Kidney epithelial cell (primary cell): ENCODE measurements around the gene EZH1. TPM values are rescaled to one million over a fixed set of nuclear protein-coding genes. Genes with fewer than 3 reads are reported as not detected.

Source experiments
- DNase-seq: peaks from one replicate; pipeline ENCODE4 v3.0.0-alpha.2; 2010; ENCODE audit warnings: low read depth
- H3K27me3 ChIP-seq: 2 replicates; pipeline ENCODE4 v1.6.0; 2011; ENCODE audit warnings: low read length; ENCODE audit not compliant: control insufficient read depth, insufficient read depth
- H3K36me3 ChIP-seq: 2 replicates; pipeline ENCODE4 v1.5.1; 2011; ENCODE audit warnings: low read length; ENCODE audit not compliant: control insufficient read depth, insufficient read depth
- H3K4me3 ChIP-seq: 2 replicates; pipeline ENCODE4 v1.5.1; 2011; ENCODE audit warnings: low read depth, mild to moderate bottlenecking, control low read depth, low read length
- total RNA-seq: library from RNA; depleted of rRNA; stranded (reverse); fragments of >200 nt; gene quantifications from 2 replicates; pipeline ENCODE4 v1.2.3, GENCODE V29; 2015
- TF ChIP-seq, protein P1 (sequence below): IDR thresholded peaks from 2 replicates; pipeline ENCODE4 v1.5.1; 2011; ENCODE audit warnings: mild to moderate bottlenecking, moderate library complexity, low read length, control low read depth, inconsistent platforms; ENCODE audit not compliant: insufficient read depth, poor library complexity, severe bottlenecking

Gene EZH1
- total RNA-seq, 1 donor from 2014 or later, result 14.7 TPM

DNA sequence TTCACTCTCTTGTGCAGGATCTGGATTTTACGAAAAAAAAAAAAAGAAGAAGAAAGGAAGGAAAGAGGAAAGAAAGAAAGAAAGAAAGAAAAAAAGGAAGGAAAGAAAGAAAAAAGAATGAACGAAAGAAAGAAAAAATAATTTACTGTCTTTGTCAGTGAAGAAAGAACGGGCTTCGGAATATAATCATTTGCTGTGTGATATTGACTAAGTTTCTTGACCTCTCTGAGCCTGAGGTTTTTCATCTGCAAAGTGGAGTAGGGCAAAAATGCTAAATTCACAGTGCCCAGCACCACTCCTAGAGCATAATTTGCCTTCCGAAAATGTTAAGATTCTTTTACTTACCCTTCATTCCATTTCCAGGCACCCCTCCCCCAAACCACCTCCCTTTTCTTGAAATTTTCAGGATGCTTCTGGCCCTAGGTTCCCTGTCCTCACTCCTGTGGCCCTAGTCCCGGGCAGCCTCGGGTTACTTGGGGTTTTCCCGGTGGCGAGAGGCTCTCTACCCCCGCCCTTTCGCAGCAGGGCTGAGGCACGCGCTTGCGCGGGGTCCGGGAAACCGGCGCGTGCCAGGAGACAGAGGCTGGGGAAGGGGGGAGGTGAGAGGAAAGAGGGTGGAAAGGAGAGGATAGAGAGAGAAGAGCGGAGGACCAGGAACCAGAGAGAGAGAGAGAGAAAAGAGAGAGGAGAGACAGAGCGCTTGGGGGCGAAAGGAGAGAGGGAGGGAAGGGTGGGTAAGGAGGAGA, 62.7 kb downstream of the EZH1 start, which contains the start of gene CNTNAP1:
TSS of gene CNTNAP1 (plus strand) at position 556 of the 746 bp plus-strand sequence. CDS start 299 bp downstream, outside the sequence.
- Histone ChIP-seq H3K36me3 (no peaks in the 10 kb centered on the region), H3K4me3 (peak within 1 kb of the TSS; percentile 53), H3K27me3 (peaks cover 13% of the 10 kb centered on the region)
- TF ChIP-seq, protein P1, sequence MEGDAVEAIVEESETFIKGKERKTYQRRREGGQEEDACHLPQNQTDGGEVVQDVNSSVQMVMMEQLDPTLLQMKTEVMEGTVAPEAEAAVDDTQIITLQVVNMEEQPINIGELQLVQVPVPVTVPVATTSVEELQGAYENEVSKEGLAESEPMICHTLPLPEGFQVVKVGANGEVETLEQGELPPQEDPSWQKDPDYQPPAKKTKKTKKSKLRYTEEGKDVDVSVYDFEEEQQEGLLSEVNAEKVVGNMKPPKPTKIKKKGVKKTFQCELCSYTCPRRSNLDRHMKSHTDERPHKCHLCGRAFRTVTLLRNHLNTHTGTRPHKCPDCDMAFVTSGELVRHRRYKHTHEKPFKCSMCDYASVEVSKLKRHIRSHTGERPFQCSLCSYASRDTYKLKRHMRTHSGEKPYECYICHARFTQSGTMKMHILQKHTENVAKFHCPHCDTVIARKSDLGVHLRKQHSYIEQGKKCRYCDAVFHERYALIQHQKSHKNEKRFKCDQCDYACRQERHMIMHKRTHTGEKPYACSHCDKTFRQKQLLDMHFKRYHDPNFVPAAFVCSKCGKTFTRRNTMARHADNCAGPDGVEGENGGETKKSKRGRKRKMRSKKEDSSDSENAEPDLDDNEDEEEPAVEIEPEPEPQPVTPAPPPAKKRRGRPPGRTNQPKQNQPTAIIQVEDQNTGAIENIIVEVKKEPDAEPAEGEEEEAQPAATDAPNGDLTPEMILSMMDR, result no peak
- DNase-seq, result no peak

DNA sequence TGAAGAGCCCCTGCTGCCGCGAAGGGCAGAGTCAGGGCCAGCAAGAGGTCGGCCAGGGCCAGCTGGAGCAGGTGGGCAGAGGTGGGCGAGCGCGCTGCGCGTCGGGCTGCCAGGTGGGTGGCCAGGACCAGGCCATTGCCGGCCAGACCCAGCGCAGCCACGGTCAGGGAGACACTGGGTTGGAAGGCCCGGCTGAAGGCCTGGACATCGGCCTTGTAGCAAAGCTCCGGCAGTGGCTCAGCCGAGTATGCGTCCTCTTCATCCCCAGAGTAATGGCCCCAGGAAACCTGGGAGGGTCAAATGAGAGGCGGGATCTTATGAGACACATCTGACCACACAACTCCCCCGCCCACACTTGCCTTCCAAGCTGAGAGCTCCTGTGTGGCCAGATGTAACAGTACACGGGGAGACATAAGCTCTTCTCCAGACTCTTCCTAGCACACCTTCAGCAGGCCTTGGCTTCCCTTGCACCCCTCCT, 64.5 kb downstream of the EZH1 start:
- DNase-seq, result no peak
- Histone ChIP-seq H3K27me3 (peaks cover 11% of the 10 kb centered on the region), H3K4me3 (peak overlapping the region; percentile 30), H3K36me3 (no peaks in the 10 kb centered on the region)
- TF ChIP-seq, protein P1, result no peak

DNA sequence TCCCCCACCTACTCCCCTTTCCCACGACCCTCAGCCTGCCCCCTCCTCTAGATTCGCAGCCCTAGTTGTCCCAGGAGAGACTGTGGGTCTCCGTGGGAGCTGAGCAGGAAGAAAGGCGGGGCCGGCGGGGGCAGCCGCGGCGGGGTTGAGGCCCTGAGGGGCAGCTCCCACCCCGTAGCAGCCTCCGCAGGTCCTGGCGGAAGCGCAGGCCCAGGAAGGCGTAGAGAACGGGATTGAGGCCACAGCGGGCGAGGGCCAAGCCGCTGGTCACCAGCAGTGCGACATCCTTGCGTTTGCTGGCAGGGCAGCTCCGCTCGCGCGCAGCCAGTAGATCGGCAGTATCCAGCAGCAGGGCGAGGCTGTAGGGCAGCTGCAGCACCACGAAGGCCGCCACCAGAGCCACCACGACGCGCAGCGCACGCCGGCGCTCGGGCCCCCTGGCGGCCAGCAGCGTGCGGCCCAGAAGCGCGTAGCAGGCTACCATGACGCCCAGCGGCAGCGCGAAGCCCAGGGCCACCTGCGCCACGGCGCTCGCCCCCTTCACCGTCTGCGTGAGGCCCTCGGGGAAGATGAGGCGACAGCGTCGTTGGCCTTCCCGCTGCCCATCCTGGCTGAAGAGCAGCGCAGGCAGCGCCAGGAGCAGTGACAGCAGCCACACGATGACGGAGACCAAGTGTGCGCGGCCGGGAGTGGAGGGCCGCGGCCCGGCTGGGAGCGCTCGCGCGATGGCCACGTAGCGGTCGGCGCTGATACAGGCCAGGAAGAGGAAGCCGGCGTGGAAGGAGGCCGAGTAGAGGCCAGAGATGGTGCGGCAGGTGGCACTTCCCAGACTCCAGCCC, 65.1 kb downstream of the EZH1 start:
- Histone ChIP-seq H3K36me3 (no peaks in the 10 kb centered on the region), H3K4me3 (peak overlapping the region; percentile 30), H3K27me3 (peaks cover 5% of the 10 kb centered on the region)
- TF ChIP-seq, protein P1, result peak; percentile 19
- DNase-seq, result no peak

DNA sequence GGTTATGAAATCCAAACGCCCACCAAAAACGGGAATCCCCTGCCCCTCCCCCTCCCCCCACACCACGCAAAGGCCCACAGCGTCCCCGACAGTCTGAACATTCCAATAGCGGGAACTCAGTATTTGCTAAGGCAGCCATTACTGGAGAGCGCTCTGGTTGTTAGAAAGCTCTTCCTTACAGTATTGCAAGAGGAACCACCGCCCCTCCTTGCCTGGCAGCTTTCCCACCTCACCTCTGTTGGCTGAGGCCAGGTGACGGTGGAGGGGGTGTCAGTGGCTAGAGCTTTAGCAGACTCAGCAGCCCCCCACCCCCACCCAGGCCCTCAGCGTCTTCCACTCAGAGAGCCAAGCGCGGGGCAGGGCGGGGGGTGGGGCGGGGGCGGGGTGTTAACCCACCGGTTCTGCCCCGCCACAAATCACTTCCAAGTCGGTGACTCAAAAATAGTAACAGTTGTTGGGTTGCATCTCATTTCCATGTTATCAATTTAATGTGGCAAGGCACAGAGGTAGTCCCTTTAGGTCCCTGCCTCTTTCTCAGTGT, 65.8 kb downstream of the EZH1 start:
- TF ChIP-seq, protein P1, result peak; percentile 4
- peak overlapping the region; percentile 56 for H3K4me3 ChIP-seq
- H3K36me3 ChIP-seq, result no peaks in the 10 kb centered on the region
- H3K27me3 ChIP-seq, result peaks cover 3% of the 10 kb centered on the region
- no peak for DNase-seq

DNA sequence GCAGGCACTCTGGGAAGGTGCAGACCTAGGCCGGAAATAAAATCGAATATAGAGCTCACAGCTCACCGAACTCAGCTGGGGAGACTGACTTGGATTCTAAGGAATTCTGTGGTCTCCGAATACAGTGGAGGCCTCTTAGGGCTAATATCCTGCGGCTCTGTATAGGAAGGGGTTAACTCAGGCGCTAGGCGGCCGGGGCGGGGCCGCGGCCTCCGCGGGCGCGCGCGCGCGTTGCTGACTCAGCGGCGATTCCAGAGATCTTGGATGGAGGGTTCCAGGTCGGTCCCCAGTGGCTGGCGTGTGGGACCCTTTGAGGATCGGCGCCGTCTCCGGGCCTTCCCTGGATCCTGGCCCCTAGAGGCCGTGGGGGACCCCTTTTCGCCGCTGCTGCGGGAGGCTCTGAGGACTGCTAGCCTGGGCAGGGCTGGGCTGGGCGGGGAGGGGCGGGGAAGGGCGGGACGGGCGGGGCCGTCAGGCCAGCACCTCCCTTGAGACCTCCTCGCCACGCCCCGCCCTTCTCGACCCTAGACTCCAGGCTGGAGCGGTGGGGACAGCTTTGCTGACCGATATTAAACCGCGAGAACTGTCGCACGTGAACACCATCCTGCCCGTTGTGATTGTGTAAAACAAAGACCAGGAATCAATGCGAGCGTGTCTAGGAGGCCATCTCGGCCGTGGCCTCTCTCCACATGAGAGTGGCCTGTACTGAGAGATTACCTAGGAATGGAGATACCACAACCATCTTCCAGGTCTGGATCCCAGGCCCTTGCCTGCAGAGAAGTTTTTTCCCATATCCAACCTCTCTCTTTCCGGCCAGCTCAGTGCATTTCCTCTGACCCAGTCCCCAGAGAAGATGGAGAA, 66.7 kb downstream of the EZH1 start:
- H3K27me3 ChIP-seq, result no peaks in the 10 kb centered on the region
- TF ChIP-seq, protein P1, result no peak
- DNase-seq, result no peak
- H3K4me3 ChIP-seq, result peak overlapping the region; percentile 56
- peaks cover 2% of the 10 kb centered on the region for H3K36me3 ChIP-seq
